HepG2 (cell line): ENCODE results near the gene HPS4. TPM values are rescaled to one million over a fixed set of nuclear protein-coding genes. Genes with fewer than 3 reads are reported as not detected.

Experiments
- ATF6 ChIP-seq: sonication (generic); formaldehyde crosslinking; conservative IDR thresholded peaks from 2 replicates; pipeline ENCODE4 v1.4.0; 2020; ENCODE audit warnings: missing genetic modification reagents
- CHD4 ChIP-seq: fragments of 200-600 bp; sonication (generic); IDR thresholded peaks from 2 replicates; pipeline ENCODE4 v1.7.0; 2017; ENCODE audit warnings: mild to moderate bottlenecking, low read length, borderline replicate concordance
- CREM ChIP-seq, 2 experiments: sonication (generic) in 1 of 2; formaldehyde crosslinking in 1 of 2; IDR thresholded peaks; 2 replicates each; pipeline versions ENCODE4 v1.4.0 to v1.6.1; 2016 to 2020; ENCODE audit warnings: antibody characterized with exemption in 1 of 2, mild to moderate bottlenecking in 1 of 2, missing genetic modification reagents in 1 of 2
- HES4 ChIP-seq: sonication (generic); formaldehyde crosslinking; IDR thresholded peaks from 2 replicates; pipeline ENCODE4 v1.9.0; 2021; ENCODE audit warnings: mild to moderate bottlenecking, missing genetic modification reagents, borderline replicate concordance
- NFKB2 ChIP-seq: sonication (generic); formaldehyde crosslinking; IDR thresholded peaks from 2 replicates; pipeline ENCODE4 v1.4.0; 2020; ENCODE audit warnings: missing genetic modification reagents, borderline replicate concordance
- PATZ1 ChIP-seq: sonication (generic); formaldehyde crosslinking; IDR thresholded peaks from 2 replicates; pipeline ENCODE4 v1.4.0; 2020; ENCODE audit warnings: missing genetic modification reagents
- SETDB1 ChIP-seq: sonication (generic); formaldehyde crosslinking; IDR thresholded peaks from 2 replicates; pipeline ENCODE4 v1.5.1; 2020; ENCODE audit warnings: missing genetic modification reagents, mild to moderate bottlenecking, borderline replicate concordance
- ZNF616 ChIP-seq: sonication (generic); formaldehyde crosslinking; IDR thresholded peaks from 2 replicates; pipeline ENCODE4 v1.5.0; 2020; ENCODE audit warnings: low read depth, mild to moderate bottlenecking, missing genetic modification reagents
- ZNF75D ChIP-seq: sonication (generic); formaldehyde crosslinking; IDR thresholded peaks from 2 replicates; pipeline ENCODE4 v1.8.1; 2023; ENCODE audit warnings: missing genetic modification reagents, mild to moderate bottlenecking, borderline replicate concordance
- ZNF768 ChIP-seq: sonication (generic); formaldehyde crosslinking; IDR thresholded peaks from 2 replicates; pipeline ENCODE4 v1.4.0; 2020; ENCODE audit warnings: missing genetic modification reagents
- polyA plus RNA-seq, 8 experiments: library from polyadenylated mRNA; depleted of rRNA in 3 of 8; stranded (reverse) in 7 of 8; unstranded in 1 of 8; fragments of >200 nt; fragmentation: Illumina TruSeq in 4 of 8; extraction: Trizol in 4 of 8; gene quantifications; 2 replicates each; pipeline versions ENCODE4 v1.2.1 to v1.2.3, GENCODE V29; 2011 to 2016; ENCODE audit warnings: low read depth in 4 of 8, missing spikeins in 1 of 8, mixed read lengths in 1 of 8; ENCODE audit not compliant: insufficient read depth in 1 of 8
- total RNA-seq, 5 experiments: library from RNA; depleted of rRNA; stranded (reverse); fragments of >200 nt; fragmentation: Illumina TruSeq; extraction: Trizol; gene quantifications; 2 replicates each; pipeline ENCODE4 v1.2.3, GENCODE V29; 2016; ENCODE audit warnings: low read depth in 1 of 5
- TF ChIP-seq, protein P1 (sequence below): sonication (generic); formaldehyde crosslinking; IDR thresholded peaks from 2 replicates; pipeline ENCODE4 v1.4.0; 2020; ENCODE audit warnings: missing genetic modification reagents, borderline replicate concordance
- TF ChIP-seq, protein P2 (sequence below): fragments of 450-650 bp; IDR thresholded peaks from 2 replicates; pipeline ENCODE4 v1.6.1; 2016
- TF ChIP-seq, protein P3 (sequence below): sonication (generic); formaldehyde crosslinking; IDR thresholded peaks from 2 replicates; pipeline ENCODE4 v1.5.1; 2020; ENCODE audit warnings: mild to moderate bottlenecking, moderate library complexity, missing genetic modification reagents

The HPS4 gene
- total and polyA plus RNA-seq, 2 of the 13 experiments (the other 11 are each of a cell fraction or from before 2014, with no cell fraction given): 27.4 to 34.0 TPM

- TF ChIP-seq, protein P1, sequence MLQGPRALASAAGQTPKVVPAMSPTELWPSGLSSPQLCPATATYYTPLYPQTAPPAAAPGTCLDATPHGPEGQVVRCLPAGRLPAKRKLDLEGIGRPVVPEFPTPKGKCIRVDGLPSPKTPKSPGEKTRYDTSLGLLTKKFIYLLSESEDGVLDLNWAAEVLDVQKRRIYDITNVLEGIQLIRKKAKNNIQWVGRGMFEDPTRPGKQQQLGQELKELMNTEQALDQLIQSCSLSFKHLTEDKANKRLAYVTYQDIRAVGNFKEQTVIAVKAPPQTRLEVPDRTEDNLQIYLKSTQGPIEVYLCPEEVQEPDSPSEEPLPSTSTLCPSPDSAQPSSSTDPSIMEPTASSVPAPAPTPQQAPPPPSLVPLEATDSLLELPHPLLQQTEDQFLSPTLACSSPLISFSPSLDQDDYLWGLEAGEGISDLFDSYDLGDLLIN: no peak
- TF ChIP-seq ZNF75D (CRISPR knock-in tag) (no peak), PATZ1 (CRISPR knock-in tag) (peak; percentile 60; the same call in 1 of the 2 replicates), CREM (IDR thresholded peaks at IDR 0.05) (no peak), CREM (CRISPR knock-in tag; IDR thresholded peaks at IDR 0.05) (no peak), ZNF616 (CRISPR knock-in tag) (no peak), NFKB2 (CRISPR knock-in tag) (no peak), CHD4 (no peak), SETDB1 (CRISPR knock-in tag) (no peak), ATF6 (CRISPR knock-in tag) (no peak), HES4 (0 out of 2 replicates have a peak, but pooled peaks have one; percentile 26), ZNF768 (CRISPR knock-in tag) (peak; percentile 54; the same call in 1 of the 2 replicates)
- TF ChIP-seq, protein P2, sequence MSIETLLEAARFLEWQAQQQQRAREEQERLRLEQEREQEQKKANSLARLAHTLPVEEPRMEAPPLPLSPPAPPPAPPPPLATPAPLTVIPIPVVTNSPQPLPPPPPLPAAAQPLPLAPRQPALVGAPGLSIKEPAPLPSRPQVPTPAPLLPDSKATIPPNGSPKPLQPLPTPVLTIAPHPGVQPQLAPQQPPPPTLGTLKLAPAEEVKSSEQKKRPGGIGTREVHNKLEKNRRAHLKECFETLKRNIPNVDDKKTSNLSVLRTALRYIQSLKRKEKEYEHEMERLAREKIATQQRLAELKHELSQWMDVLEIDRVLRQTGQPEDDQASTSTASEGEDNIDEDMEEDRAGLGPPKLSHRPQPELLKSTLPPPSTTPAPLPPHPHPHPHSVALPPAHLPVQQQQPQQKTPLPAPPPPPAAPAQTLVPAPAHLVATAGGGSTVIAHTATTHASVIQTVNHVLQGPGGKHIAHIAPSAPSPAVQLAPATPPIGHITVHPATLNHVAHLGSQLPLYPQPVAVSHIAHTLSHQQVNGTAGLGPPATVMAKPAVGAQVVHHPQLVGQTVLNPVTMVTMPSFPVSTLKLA: no peak
- TF ChIP-seq, protein P3, sequence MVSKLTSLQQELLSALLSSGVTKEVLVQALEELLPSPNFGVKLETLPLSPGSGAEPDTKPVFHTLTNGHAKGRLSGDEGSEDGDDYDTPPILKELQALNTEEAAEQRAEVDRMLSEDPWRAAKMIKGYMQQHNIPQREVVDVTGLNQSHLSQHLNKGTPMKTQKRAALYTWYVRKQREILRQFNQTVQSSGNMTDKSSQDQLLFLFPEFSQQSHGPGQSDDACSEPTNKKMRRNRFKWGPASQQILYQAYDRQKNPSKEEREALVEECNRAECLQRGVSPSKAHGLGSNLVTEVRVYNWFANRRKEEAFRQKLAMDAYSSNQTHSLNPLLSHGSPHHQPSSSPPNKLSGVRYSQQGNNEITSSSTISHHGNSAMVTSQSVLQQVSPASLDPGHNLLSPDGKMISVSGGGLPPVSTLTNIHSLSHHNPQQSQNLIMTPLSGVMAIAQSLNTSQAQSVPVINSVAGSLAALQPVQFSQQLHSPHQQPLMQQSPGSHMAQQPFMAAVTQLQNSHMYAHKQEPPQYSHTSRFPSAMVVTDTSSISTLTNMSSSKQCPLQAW: no peak
Measured at GRCh38 chr22:26428515-26429457, 54.8 kb downstream of the HPS4 start, which contains the start of gene ASPHD2 (continued).
